Neural progenitor cell (in vitro differentiated cells): ENCODE results near the gene CCDC90B.

ENCODE experiments used
- CTCF ChIP-seq: fragments of 200-600 bp; sonication (generic); IDR thresholded peaks from 2 replicates; pipeline ENCODE4 v1.5.1; 2017; ENCODE audit warnings: antibody characterized with exemption, mild to moderate bottlenecking
- EZH2 ChIP-seq: fragments of 200-600 bp; sonication (generic); IDR thresholded peaks from 2 replicates; pipeline ENCODE4 v1.6.1; 2017; ENCODE audit warnings: antibody characterized with exemption, mild to moderate bottlenecking, moderate library complexity

GRCh38 chr11:83259559-83259958 is 26.6 kb downstream of the CCDC90B start:
- TF ChIP-seq CTCF = no peak
- TF ChIP-seq EZH2 = no peak
